HepG2 (cell line): ENCODE data around the gene ACTN2.

Experiments used
- EZH2 ChIP-seq: conservative IDR thresholded peaks from 2 replicates; pipeline ENCODE4 v1.6.1; 2012; ENCODE audit warnings: mild to moderate bottlenecking, low read depth, low read length, moderate library complexity
- FOXJ3 ChIP-seq: sonication (generic); formaldehyde crosslinking; IDR thresholded peaks from 2 replicates; pipeline ENCODE4 v1.4.0; 2020; ENCODE audit warnings: missing genetic modification reagents, mild to moderate bottlenecking, borderline replicate concordance
- KAT7 ChIP-seq: IDR thresholded peaks from 2 replicates; pipeline ENCODE4 v1.6.1; 2018; ENCODE audit warnings: borderline replicate concordance, missing compliant biosample characterization
- RBM39 ChIP-seq: fragments of 200-400 bp; formaldehyde crosslinking; IDR thresholded peaks from one replicate; pipeline ENCODE4 v1.6.1; 2018; ENCODE audit warnings: antibody characterized with exemption, mild to moderate bottlenecking, low read depth, low read length; ENCODE audit not compliant: poor library complexity, severe bottlenecking
- ZBTB7A ChIP-seq: sonication (generic); formaldehyde crosslinking; IDR thresholded peaks from 2 replicates; pipeline ENCODE4 v1.8.0; 2022; ENCODE audit warnings: mild to moderate bottlenecking, missing genetic modification reagents
- ZFP41 ChIP-seq: sonication (generic); formaldehyde crosslinking; IDR thresholded peaks from 2 replicates; pipeline ENCODE4 v1.4.0; 2020; ENCODE audit warnings: mild to moderate bottlenecking, missing genetic modification reagents, borderline replicate concordance
- ZNF138 ChIP-seq: sonication (generic); formaldehyde crosslinking; IDR thresholded peaks from 2 replicates; pipeline ENCODE4 v1.5.0; 2020; ENCODE audit warnings: mild to moderate bottlenecking, low read depth, missing genetic modification reagents
- ZNF350 ChIP-seq: sonication (generic); formaldehyde crosslinking; IDR thresholded peaks from 2 replicates; pipeline ENCODE4 v1.4.0; 2020; ENCODE audit warnings: mild to moderate bottlenecking, low read depth, missing genetic modification reagents, borderline replicate concordance

DNA sequence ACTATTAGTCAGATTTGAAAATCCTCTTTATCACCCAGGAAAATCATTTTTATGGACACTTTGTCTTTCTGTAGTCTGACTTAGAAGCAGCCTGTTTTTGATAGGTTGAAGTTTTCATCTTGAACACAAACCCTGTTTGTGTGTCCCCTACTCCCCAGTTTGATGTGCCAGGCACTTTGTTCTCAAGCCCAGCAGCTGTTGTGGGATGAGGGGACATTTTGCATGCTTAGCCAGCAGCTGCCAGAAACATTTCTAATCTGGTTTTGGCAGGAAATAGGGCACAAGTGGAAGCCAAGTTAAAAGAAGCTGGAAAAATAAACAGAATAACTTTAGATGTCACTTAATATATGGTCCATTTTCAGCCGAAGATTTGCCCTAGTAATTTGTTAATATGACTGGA lies 29.9 kb downstream of the ACTN2 start:
- no peak for TF ChIP-seq ZNF138 (CRISPR knock-in tag)
- no peak for TF ChIP-seq EZH2
- TF ChIP-seq ZBTB7A (CRISPR knock-in tag) = no peak
- TF ChIP-seq FOXJ3 (CRISPR knock-in tag) = no peak
- TF ChIP-seq RBM39 = no peak
- no peak for TF ChIP-seq KAT7 (CRISPR knock-in tag)
- TF ChIP-seq ZNF350 (CRISPR knock-in tag) = no peak
- no peak for TF ChIP-seq ZFP41 (CRISPR knock-in tag)
